Subcutaneous adipose tissue (tissue), 4 donors: ENCODE measurements around the gene EPC1. TPM values are rescaled to one million over a fixed set of nuclear protein-coding genes. Genes with fewer than 3 reads are reported as not detected.

Experiments used
- CTCF ChIP-seq: fragments of 450-650 bp; IDR thresholded peaks from one replicate; pipeline ENCODE4 v1.5.1; 2016; ENCODE audit warnings: low read depth, mild to moderate bottlenecking, control low read depth, antibody characterized with exemption, moderate library complexity
- total RNA-seq, 4 donors: library from RNA; depleted of rRNA; stranded (reverse); fragments of >200 nt; gene quantifications; one replicate each; pipeline ENCODE4 v1.1.0, GENCODE V29; 2016

The EPC1 gene
- total RNA-seq: 10 to 100 TPM; 35.2 to 49.9 (median 41.6) TPM

- no peak for TF ChIP-seq CTCF
Measured at GRCh38 chr10:32346551-32347362, at the start of gene EPC1. EPC1 (minus strand) TSS chr10:32347158; CDS start chr10:32346915, 243 bp downstream.

- no peak for TF ChIP-seq CTCF
Measured at GRCh38 chr10:32393911-32394310, 47.0 kb upstream of the EPC1 start.

GRCh38 chr10:32390193-32390592, 43.2 kb upstream of the EPC1 start:
- no peak for TF ChIP-seq CTCF

- no peak for TF ChIP-seq CTCF
Measured at GRCh38 chr10:32388258-32389027, 41.5 kb upstream of the EPC1 start.

GRCh38 chr10:32386623-32387260, 39.8 kb upstream of the EPC1 start:
- TF ChIP-seq CTCF: no peak

- TF ChIP-seq CTCF: no peak
Measured at GRCh38 chr10:32384171-32384570, 37.2 kb upstream of the EPC1 start.

- no peak for TF ChIP-seq CTCF
Measured at GRCh38 chr10:32381165-32381564, 34.2 kb upstream of the EPC1 start.
